Subcutaneous adipose tissue (tissue), 4 donors: Measurements from ENCODE around the gene GTPBP2. TPM values are rescaled to one million over a fixed set of nuclear protein-coding genes. Genes with fewer than 3 reads are reported as not detected.

Experiments
- total RNA-seq, 4 donors: library from RNA; depleted of rRNA; stranded (reverse); fragments of >200 nt; gene quantifications; one replicate each; pipeline ENCODE4 v1.1.0, GENCODE V29; 2016
- TF ChIP-seq, protein P1 (sequence below): fragments of 450-650 bp; IDR thresholded peaks from one replicate; pipeline ENCODE4 v1.5.1; 2016; ENCODE audit warnings: low read depth, mild to moderate bottlenecking, control low read depth, antibody characterized with exemption, moderate library complexity

Gene GTPBP2
- total RNA-seq, 4 donors from 2014 or later: 36.4 to 54.6 (median 46.0) TPM

DNA sequence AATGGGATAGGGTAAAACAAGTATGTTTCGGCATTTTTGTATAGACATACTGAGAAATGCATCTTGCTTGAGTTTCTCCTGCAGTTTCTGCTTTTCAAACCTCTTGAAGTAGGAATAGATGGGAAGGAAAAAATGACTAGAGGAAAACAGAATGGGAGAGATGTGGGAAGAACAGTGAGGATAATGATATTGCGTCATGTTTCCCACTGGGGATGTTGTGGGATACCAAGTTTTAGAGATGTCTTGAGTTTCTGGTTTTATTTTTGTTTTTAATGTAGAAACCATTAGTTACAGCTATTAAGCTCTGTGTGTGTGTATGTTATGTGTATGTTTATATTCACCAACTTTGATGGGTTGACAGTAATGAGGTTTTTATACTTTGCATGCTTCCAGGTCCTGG is 28.5 kb downstream of the GTPBP2 start:
- TF ChIP-seq, protein P1, sequence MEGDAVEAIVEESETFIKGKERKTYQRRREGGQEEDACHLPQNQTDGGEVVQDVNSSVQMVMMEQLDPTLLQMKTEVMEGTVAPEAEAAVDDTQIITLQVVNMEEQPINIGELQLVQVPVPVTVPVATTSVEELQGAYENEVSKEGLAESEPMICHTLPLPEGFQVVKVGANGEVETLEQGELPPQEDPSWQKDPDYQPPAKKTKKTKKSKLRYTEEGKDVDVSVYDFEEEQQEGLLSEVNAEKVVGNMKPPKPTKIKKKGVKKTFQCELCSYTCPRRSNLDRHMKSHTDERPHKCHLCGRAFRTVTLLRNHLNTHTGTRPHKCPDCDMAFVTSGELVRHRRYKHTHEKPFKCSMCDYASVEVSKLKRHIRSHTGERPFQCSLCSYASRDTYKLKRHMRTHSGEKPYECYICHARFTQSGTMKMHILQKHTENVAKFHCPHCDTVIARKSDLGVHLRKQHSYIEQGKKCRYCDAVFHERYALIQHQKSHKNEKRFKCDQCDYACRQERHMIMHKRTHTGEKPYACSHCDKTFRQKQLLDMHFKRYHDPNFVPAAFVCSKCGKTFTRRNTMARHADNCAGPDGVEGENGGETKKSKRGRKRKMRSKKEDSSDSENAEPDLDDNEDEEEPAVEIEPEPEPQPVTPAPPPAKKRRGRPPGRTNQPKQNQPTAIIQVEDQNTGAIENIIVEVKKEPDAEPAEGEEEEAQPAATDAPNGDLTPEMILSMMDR: no peak

DNA sequence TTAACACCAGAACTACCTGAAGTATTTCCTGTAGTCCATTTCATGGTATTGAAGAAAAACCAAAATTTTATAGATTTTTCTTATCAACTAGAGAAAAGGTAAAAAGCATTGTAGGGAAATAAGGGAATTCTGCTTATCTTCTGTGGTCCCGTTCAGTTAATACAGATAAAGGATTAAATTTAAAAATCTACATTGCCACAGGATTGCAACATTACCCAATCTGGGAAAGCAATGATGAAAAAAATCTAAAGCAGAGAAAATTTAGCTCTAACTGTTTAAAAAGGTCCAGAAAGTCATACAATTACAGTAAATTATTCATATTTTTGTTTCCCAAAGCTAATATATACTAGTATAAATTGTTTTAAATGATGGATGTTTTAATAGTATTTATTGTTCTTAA is 35.1 kb downstream of the GTPBP2 start:
- TF ChIP-seq, protein P1: no peak

DNA sequence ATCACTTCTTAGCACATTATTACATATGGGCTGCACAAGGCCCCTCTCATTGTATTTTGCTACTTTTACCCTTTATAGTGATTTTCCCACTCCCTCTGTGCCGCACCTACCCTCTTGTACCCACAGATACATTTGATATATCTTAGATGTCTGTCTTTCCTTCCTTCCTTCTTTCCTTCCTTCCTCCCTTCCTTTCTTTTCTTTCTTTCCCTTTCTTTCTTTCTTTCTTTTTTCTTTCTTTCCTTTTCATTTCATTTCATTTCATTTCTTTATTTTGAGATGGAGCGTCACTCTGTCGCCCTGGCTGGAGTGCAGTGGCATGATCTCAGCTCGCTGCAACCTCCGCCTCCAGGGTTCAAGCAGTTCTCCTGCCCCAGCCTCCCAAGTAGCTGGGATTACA is 40.9 kb downstream of the GTPBP2 start:
- TF ChIP-seq, protein P1: no peak

DNA sequence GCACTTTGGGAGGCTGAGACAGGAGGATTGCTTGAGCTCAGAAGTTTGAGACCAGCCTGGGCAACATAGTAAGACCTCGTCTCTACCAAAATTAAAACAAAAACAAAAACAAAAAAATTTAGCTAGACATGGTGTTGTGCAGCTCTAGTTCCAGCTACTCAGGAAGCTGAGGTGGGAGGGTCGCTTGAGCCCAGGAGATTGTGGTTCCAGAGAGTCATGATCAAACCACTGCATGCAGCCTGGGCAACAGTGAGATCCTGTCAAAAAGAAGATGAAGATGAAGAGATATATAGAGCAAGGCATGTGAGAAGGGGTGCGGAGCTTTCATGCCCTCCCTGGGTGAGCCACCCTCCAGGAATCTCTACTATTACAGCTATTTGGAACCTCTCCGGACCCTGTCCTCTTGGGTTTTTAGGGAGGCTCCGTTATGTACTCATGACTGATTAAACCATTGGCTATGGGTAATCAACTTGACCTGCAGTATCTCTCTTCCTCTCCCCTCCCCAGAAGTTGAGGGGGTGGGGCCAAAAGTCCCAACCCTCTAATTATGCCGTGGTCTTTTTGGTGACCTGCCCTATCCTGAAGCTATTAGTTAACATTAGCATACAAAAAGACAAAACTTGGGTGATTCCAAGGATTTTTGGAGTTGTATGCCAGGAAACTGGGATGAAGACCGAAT is 44.0 kb downstream of the GTPBP2 start:
- TF ChIP-seq, protein P1: no peak

DNA sequence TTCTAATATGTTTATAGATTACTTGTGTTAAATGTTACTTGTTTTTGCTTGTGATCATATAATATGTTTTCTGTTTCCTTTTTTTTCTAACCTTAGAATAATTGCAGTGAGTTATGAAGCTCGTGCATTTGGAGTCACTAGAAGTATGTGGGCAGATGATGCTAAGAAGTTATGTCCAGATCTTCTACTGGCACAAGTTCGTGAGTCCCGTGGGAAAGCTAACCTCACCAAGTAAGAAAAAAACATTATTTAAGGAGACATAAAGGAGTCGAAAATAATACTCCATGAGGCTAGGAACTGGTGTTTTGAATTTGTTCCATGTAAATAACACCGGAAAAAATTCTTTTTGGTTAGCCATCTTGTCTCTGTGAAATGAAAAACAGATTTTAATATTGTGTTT is 46.2 kb downstream of the GTPBP2 start:
- TF ChIP-seq, protein P1: no peak

DNA sequence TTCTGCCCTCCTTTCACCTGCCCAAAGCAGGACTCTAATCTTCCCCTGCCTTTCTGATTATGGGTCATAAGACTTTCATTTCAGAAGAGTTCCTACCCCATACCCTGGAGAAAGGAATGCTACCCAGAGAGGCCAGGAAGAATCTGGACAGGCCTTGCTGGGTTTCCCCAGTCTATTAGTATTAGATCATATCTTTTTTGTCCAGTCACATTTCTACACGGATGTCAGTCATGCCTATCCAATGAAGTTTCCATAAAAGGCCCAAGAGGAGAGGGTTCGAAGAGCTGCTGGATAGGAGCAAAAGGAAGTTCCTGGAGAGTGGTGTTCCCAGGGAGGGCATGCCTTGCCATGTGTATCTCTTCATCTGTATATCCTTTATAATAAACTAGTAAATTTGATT is 49.9 kb downstream of the GTPBP2 start:
- TF ChIP-seq, protein P1: no peak

DNA sequence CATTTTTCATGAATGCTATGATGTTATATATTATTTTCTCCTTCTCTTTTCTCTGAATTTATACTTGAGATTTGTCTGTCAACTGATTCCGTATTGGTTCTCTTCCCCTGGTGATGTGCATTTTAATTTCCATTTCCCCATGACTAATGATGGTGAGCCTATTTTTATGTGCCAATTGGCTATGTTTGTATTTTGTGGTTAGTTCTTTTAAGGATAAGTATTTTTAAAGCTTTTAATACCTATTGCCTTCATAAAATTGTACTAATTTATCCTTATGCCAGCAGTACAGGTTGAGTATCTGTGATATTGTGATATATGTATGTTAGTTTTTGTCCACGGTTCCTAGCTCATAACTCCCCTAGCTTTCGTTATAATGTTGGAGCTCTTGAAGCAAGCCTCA is 50.3 kb downstream of the GTPBP2 start:
- TF ChIP-seq, protein P1: no peak
